GM19467 (cell line): Measurements from ENCODE around the gene TRMT1.

Experiments used
- ATAC-seq: cut with Tn5 transposase; IDR thresholded peaks from one replicate; pipeline ENCODE4 v1.9.1; 2021; ENCODE audit warnings: mild to moderate bottlenecking, moderate library complexity; ENCODE audit not compliant: unreplicated experiment

TRMT1 gene

DNA sequence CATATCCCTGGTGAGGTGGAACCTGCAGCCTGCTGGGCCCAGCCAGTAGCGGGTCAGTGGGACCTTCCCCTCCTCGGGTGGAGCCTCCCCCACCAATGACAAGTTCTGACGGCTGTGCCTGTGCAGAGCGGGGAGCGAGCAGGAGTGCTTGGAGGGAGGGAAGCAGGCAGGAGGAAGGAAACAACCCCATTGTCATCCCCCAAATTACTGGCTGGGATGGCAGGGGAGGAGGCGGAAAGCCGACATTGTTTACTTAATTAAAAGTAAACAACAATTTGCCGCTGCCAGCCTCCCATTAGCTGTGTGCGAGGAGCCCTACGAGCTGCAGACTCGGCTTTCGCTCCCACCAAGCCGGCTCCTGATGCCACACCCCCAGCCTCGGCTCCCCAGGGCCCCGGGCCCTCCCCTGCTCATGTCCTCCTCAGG, 59.4 kb downstream of the TRMT1 start:
- no peak for ATAC-seq

DNA sequence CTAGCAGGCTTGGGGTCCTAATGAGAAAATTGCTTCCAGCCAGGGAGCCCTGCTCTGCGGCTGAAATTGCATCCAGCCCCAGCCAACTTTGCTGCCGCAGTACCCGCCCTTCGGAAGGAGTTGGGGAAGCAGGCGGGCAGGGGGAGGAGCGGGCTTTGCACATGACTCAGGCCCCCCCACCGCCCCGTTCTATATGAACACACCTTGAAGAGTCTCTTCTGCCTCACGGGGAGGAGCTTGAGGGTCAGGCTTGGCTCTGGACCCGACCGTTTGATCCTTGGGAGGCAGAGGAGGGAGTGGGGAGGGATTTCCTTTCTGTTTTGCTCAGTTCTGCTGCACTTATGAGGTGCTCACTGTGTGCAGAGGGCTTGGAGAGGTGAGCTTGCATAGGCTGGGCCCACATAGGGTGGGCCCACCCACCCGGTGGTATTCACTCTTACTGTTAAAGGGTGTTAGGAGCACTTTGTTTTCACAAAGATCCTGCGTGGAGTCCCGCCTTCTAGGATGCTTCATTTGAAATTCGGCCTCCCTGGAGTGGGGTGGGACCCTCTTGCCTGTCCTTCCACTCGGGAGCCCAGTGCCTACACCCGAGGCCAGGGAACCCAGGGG, 60.4 kb downstream of the TRMT1 start:
- ATAC-seq: no peak

DNA sequence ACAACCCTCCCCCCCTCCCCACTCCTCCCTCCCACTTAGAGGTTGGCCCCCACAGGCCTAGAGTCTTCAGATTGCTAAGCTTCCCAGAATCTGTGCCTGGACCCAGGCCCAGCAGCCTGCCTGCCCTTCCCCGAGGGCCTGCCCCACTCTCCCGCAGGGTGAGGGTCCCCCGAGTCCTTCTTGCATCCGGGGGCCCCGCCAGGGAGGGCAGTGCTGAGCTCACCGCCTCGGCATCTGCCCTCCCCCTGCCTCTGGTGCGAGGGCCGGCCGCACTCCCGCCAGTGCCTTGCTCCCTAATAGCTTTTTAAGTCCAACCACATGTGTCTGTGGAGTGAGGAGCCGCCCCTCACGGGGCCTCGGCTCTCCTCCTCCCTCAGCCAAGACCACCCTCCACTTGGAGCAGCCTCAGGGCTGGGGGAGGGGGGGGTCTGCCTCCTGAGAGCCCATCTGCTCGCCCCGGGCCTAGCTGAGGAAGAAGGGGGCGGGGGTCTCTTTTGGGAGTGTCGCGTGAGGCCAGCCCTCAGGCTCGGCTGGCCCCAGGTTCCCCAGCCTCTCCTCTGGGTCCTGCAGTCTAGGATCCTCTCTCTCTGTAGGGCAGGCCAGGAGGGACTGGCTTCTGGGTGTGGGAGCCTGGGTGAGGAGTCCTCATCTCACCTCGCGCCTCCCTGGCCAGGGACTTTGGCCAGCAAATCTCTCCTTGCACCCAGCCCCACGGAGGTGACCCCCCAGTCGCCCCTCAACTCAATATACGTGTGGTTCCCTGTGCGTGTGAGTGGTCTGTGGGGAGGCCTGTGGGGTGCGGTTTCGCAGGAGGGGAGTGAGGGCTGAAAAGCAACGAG, 61.1 kb downstream of the TRMT1 start:
- ATAC-seq: no peak
